GM23248 (cell line): Measurements from ENCODE around the gene BCAS1.

Experiments
- EZH2 ChIP-seq: fragments of 200-600 bp; sonication (generic); IDR thresholded peaks from 2 replicates; pipeline ENCODE4 v1.6.1; 2018; ENCODE audit warnings: antibody characterized with exemption, mild to moderate bottlenecking; ENCODE audit not compliant: insufficient read depth, poor library complexity, severe bottlenecking
- EZH2phosphoT487 ChIP-seq: fragments of 200-600 bp; sonication (generic); IDR thresholded peaks from 2 replicates; pipeline ENCODE4 v1.6.1; 2018; ENCODE audit warnings: antibody characterized with exemption, moderate library complexity, mild to moderate bottlenecking, low read depth; ENCODE audit not compliant: insufficient read depth

DNA sequence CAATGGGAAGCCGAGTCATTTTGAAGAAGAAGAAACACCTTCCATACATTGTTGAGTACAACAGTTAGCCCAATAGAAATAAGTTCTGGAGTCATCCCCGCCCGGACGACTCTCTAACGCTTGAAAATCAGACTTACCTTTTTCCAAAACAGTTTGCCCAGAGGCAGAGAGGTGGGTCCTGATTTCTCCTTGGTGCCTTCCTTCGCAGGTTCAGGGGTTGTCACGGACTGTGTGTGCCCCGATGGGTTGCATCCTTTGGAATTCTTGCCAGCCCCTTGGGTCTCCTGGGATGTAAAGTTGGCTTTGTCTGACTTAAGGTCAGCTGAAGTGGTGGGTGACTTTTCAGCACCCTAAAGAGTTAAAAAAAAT lies 85.3 kb downstream of the BCAS1 start:
- TF ChIP-seq EZH2, result no peak
- TF ChIP-seq EZH2phosphoT487, result no peak
